Upper lobe of left lung (tissue), 4 donors: ENCODE results near the gene KIAA1549.

Experiments
- CTCF ChIP-seq, 6 experiments: fragments of 450-650 bp in 4 of 6; fragments of 200-600 bp in 2 of 6; sonication (generic) in 2 of 6; IDR thresholded peaks; one replicate each; pipeline ENCODE4 v1.5.1; 2016 to 2019; ENCODE audit warnings: antibody characterized with exemption in 6 of 6
- EP300 ChIP-seq, 4 donors: sonication (generic); formaldehyde crosslinking; IDR thresholded peaks; one replicate each; pipeline ENCODE4 v1.5.1; 2017; ENCODE audit warnings: antibody characterized with exemption in 4 of 4, control low read depth in 2 of 4
- POLR2A ChIP-seq, 4 donors: fragments of 450-650 bp; IDR thresholded peaks; one replicate each; pipeline ENCODE4 v1.5.1; 2016 to 2017; ENCODE audit warnings: antibody characterized with exemption in 4 of 4, mild to moderate bottlenecking in 2 of 4
- POLR2AphosphoS5 ChIP-seq, 2 donors: sonication (generic); formaldehyde crosslinking; IDR thresholded peaks; one replicate each; pipeline ENCODE4 v1.5.1; 2017; ENCODE audit warnings: antibody characterized with exemption in 2 of 2

DNA sequence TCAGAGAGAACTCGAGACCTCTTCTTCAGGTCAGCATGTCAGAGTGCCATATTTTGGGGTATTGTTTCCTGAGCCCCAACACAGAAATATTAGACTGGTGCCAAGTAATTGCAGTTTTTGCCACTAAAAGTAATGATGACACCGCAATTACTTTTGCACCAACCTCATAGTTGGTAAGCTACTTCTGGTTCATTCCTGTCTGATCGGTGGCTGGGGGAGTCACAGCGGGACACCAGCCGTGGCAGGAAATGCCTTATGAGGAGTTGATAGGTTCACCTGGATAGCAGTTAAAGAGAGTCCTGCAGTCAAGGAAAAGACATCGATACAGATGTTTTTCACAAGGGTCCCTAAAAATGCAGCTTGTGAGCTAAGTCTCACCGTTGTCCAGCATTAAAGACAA lies 159.3 kb downstream of the KIAA1549 start:
- TF ChIP-seq CTCF (IDR thresholded peaks at IDR 0.05) = no peak
- TF ChIP-seq POLR2A (IDR thresholded peaks at IDR 0.05) = no peak
- TF ChIP-seq EP300 (IDR thresholded peaks at IDR 0.05) = no peak
- TF ChIP-seq POLR2AphosphoS5 (IDR thresholded peaks at IDR 0.05) = no peak
